ENCODE data around the gene ABCD1. TPM values are rescaled to one million over a fixed set of nuclear protein-coding genes. Genes with fewer than 3 reads are reported as not detected.
A peak's percentile ranks its signal among the peaks of the same experiment; 100 is the strongest.

ABCD1 gene
- total RNA-seq, 1 experiment from 2014 or later, result 44.9 TPM

GRCh38 chrX:153686711-153687110, 37.9 kb upstream of the ABCD1 start:
- Histone ChIP-seq H3K4me3 (no peak overlapping the region), H3K4me1 (replicated peaks; ENCODE audit: insufficient read depth) (no peaks in the 10 kb centered on the region), H3K36me3 (ENCODE audit: low read depth) (no peaks in the 10 kb centered on the region), H3K79me2 (ENCODE audit: low read depth) (no peaks in the 10 kb centered on the region), H4K20me1 (ENCODE audit: insufficient read depth) (no peaks in the 10 kb centered on the region), H3K27ac (no peak overlapping the region), H3K9me2 (ENCODE audit: insufficient read depth) (no peaks in the 10 kb centered on the region), H3K4me2 (peak overlapping the region; percentile 72; the same call in 1 of the 2 replicates), H3F3A (ENCODE audit: insufficient read depth, low read depth) (no peaks in the 10 kb centered on the region), H3K9me3 (ENCODE audit: insufficient read depth, low read depth) (no peaks in the 10 kb centered on the region), H3K27me3 (ENCODE audit: insufficient read depth, low read depth) (no peaks in the 10 kb centered on the region), H2AFZ (no peak overlapping the region)
- CTCF ChIA-PET, result interaction anchor here (0.6 kb wide), 2 partner anchors 25 to 86 kb away, joined by 3 to 6 read pairs; no protein-coding TSS in a partner anchor
- POLR2A ChIA-PET (ENCODE audit: unreplicated experiment), result interaction anchor here (0.7 kb wide), 1 partner anchor 13 kb away, joined by 3 read pairs; the partner anchor contains the start of gene PNCK
- TF ChIP-seq, protein P1, sequence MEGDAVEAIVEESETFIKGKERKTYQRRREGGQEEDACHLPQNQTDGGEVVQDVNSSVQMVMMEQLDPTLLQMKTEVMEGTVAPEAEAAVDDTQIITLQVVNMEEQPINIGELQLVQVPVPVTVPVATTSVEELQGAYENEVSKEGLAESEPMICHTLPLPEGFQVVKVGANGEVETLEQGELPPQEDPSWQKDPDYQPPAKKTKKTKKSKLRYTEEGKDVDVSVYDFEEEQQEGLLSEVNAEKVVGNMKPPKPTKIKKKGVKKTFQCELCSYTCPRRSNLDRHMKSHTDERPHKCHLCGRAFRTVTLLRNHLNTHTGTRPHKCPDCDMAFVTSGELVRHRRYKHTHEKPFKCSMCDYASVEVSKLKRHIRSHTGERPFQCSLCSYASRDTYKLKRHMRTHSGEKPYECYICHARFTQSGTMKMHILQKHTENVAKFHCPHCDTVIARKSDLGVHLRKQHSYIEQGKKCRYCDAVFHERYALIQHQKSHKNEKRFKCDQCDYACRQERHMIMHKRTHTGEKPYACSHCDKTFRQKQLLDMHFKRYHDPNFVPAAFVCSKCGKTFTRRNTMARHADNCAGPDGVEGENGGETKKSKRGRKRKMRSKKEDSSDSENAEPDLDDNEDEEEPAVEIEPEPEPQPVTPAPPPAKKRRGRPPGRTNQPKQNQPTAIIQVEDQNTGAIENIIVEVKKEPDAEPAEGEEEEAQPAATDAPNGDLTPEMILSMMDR (conservative IDR thresholded peaks at IDR 0.05), result no peak
- TF ChIP-seq EZH2 (IDR thresholded peaks at IDR 0.05; ENCODE audit: low read depth), result no peak
- no peak for DNase-seq
- BruUV-seq (replicated peaks), result no TSS peak
- intact Hi-C loops (cut with micrococcal nuclease; ENCODE audit: unreplicated experiment), result no loop called here

- Histone ChIP-seq H3K4me3 (peak within 1 kb of the TSS; percentile 51), H3K9me3 (ENCODE audit: insufficient read depth, low read depth) (no peaks in the 10 kb centered on the region), H3K27me3 (ENCODE audit: insufficient read depth, low read depth) (no peaks in the 10 kb centered on the region), H3K27ac (no peak within 1 kb of the TSS), H3K36me3 (ENCODE audit: low read depth) (no peaks in the 10 kb centered on the region), H3F3A (ENCODE audit: insufficient read depth, low read depth) (no peaks in the 10 kb centered on the region), H3K9me2 (ENCODE audit: insufficient read depth) (no peaks in the 10 kb centered on the region), H3K4me1 (replicated peaks; ENCODE audit: insufficient read depth) (no peaks in the 10 kb centered on the region), H2AFZ (no peak within 1 kb of the TSS), H3K79me2 (ENCODE audit: low read depth) (no peaks in the 10 kb centered on the region), H4K20me1 (ENCODE audit: insufficient read depth) (no peaks in the 10 kb centered on the region), H3K4me2 (peak within 1 kb of the TSS; percentile 72)
- POLR2A ChIA-PET (ENCODE audit: unreplicated experiment), result interaction anchor here (0.7 kb wide), 1 partner anchor 14 kb away, joined by 3 read pairs; the partner anchor contains the start of gene PNCK
- intact Hi-C loops (cut with micrococcal nuclease; ENCODE audit: unreplicated experiment), result no loop called here
- no TSS peak for BruUV-seq (replicated peaks)
- peak in 1 of 2 experiments; percentile 74 for DNase-seq
- TF ChIP-seq EZH2 (IDR thresholded peaks at IDR 0.05; ENCODE audit: low read depth), result no peak
- TF ChIP-seq, protein P1 (conservative IDR thresholded peaks at IDR 0.05), result peak; percentile 45; the same call in 1 of the 2 replicates
- CTCF ChIA-PET, result interaction anchor here (0.6 to 0.7 kb wide), 3 partner anchors 30 to 205 kb away, joined by 3 read pairs; no protein-coding TSS in a partner anchor
Observed at GRCh38 chrX:153687121-153688039, 37.3 kb upstream of the ABCD1 start, which contains the start of gene SLC6A8. SLC6A8 (plus strand) TSS chrX:153687926; CDS start chrX:153688575, 649 bp downstream.

- ChIA-PET POLR2A (ENCODE audit: unreplicated experiment) (no interaction called here), CTCF (interaction anchor here (0.6 kb wide), 1 partner anchor 197 kb away, joined by 3 read pairs; no protein-coding TSS in a partner anchor)
- Histone ChIP-seq H3K36me3 (ENCODE audit: low read depth) (no peaks in the 10 kb centered on the region), H3K4me3 (no peak overlapping the region), H3K9me2 (ENCODE audit: insufficient read depth) (no peaks in the 10 kb centered on the region), H4K20me1 (ENCODE audit: insufficient read depth) (no peaks in the 10 kb centered on the region), H3K4me2 (no peak overlapping the region), H3F3A (ENCODE audit: insufficient read depth, low read depth) (no peaks in the 10 kb centered on the region), H3K9me3 (ENCODE audit: insufficient read depth, low read depth) (no peaks in the 10 kb centered on the region), H3K27me3 (ENCODE audit: insufficient read depth, low read depth) (no peaks in the 10 kb centered on the region), H3K27ac (no peak overlapping the region), H3K4me1 (replicated peaks; ENCODE audit: insufficient read depth) (no peaks in the 10 kb centered on the region), H2AFZ (no peak overlapping the region), H3K79me2 (ENCODE audit: low read depth) (no peaks in the 10 kb centered on the region)
- TF ChIP-seq EZH2 (IDR thresholded peaks at IDR 0.05; ENCODE audit: low read depth), result no peak
- TF ChIP-seq, protein P1 (conservative IDR thresholded peaks at IDR 0.05), result no peak
- DNase-seq, result no peak
- intact Hi-C loops (cut with micrococcal nuclease; ENCODE audit: unreplicated experiment), result no loop called here
- BruUV-seq (replicated peaks), result no TSS peak
Observed at GRCh38 chrX:153688071-153688470, 36.6 kb upstream of the ABCD1 start.

Measured in PC-9 (cell line).